HL-60 (cell line): ENCODE results near the gene PDZD4.

Source experiments
- POLR2AphosphoS5 ChIP-seq: IDR thresholded peaks from 2 replicates; pipeline ENCODE4 v1.6.1; 2012; ENCODE audit warnings: low read depth
- TF ChIP-seq, protein P1 (sequence below): IDR thresholded peaks from one replicate; pipeline ENCODE4 v1.5.1; 2011; ENCODE audit warnings: low read length, control low read depth, inconsistent platforms; ENCODE audit not compliant: insufficient read depth

DNA sequence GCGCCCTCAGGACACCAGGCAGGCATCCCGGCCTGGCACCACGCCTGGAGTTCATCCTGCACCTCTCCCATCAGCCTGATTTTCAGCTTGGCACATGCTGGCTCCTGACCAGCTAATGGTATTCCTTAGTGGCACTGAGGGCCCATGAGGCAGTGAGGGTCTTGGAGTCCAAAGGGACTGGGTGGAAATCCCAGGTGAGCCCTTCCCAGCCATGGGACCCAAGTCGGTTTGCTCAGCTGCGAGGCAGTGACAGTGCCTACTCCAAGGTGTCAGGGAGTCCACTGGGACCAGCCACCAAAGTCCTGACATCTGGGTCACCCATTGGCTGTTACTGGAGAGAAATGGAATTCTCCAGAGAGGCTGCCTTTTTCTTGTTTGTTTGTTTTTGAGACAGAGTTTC is 31.0 kb downstream of the PDZD4 start:
- TF ChIP-seq, protein P1, sequence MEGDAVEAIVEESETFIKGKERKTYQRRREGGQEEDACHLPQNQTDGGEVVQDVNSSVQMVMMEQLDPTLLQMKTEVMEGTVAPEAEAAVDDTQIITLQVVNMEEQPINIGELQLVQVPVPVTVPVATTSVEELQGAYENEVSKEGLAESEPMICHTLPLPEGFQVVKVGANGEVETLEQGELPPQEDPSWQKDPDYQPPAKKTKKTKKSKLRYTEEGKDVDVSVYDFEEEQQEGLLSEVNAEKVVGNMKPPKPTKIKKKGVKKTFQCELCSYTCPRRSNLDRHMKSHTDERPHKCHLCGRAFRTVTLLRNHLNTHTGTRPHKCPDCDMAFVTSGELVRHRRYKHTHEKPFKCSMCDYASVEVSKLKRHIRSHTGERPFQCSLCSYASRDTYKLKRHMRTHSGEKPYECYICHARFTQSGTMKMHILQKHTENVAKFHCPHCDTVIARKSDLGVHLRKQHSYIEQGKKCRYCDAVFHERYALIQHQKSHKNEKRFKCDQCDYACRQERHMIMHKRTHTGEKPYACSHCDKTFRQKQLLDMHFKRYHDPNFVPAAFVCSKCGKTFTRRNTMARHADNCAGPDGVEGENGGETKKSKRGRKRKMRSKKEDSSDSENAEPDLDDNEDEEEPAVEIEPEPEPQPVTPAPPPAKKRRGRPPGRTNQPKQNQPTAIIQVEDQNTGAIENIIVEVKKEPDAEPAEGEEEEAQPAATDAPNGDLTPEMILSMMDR, result no peak
- no peak for TF ChIP-seq POLR2AphosphoS5
